PFSK-1 (cell line): ENCODE results near the gene TBC1D17.
A peak's percentile ranks its signal among the peaks of the same experiment; 100 is the strongest.

Source experiments
- POLR2AphosphoS5 ChIP-seq: IDR thresholded peaks from 2 replicates; pipeline ENCODE4 v1.6.1; 2012; ENCODE audit warnings: low read depth, mild to moderate bottlenecking, control low read depth, low read length, moderate library complexity
- REST ChIP-seq, 2 experiments: IDR thresholded peaks; 2 replicates each; pipeline versions ENCODE4 v1.6.1 to v1.8.0; 2011 to 2012; ENCODE audit warnings: low read depth in 2 of 2, low read length in 2 of 2, control low read depth in 1 of 2, inconsistent platforms in 1 of 2, mild to moderate bottlenecking in 1 of 2, moderate library complexity in 1 of 2; ENCODE audit not compliant: insufficient read depth in 1 of 2
- SIN3A ChIP-seq: IDR thresholded peaks from 2 replicates; pipeline ENCODE4 v1.6.1; 2012; ENCODE audit warnings: mild to moderate bottlenecking, low read length, moderate library complexity, borderline replicate concordance; ENCODE audit not compliant: insufficient read depth
- TAF1 ChIP-seq: IDR thresholded peaks from 2 replicates; pipeline ENCODE4 v1.6.1; 2012; ENCODE audit warnings: low read length, control low read depth, borderline replicate concordance; ENCODE audit not compliant: insufficient read depth

GRCh38 chr19:49929611-49930482 is 52.3 kb downstream of the TBC1D17 start:
- no peak; a peak in 1 of 4 replicates for TF ChIP-seq REST (IDR thresholded peaks at IDR 0.05; ENCODE audit: insufficient read depth in 1 of 2, low read depth in 2 of 2, low read length in 2 of 2)
- TF ChIP-seq POLR2AphosphoS5: peak; percentile 77; the same call in 1 of the 2 replicates
- TF ChIP-seq TAF1: 0 out of 2 replicates have a peak, but pooled peaks have one; percentile 12
- TF ChIP-seq SIN3A: peak; percentile 33; the same call in 1 of the 2 replicates
